Large intestine (tissue), 12 donors: ENCODE data around the gene OR4K5. TPM values are rescaled to one million over a fixed set of nuclear protein-coding genes. Genes with fewer than 3 reads are reported as not detected.

Source experiments
- DNase-seq, 2 donors: peaks; one replicate each; pipeline versions ENCODE4 v3.0.0 to v3.0.0-alpha.2; 2013
- H3K27ac ChIP-seq: one replicate; pipeline ENCODE4 v1.5.1; 2013; ENCODE audit warnings: low read length
- H3K27me3 ChIP-seq: 2 replicates; pipeline ENCODE4 v1.6.1; 2013; ENCODE audit warnings: low read length; ENCODE audit not compliant: control insufficient read depth, insufficient read depth
- H3K36me3 ChIP-seq: 2 replicates; pipeline ENCODE4 v1.6.1; 2013; ENCODE audit warnings: low read length; ENCODE audit not compliant: control insufficient read depth, insufficient read depth
- H3K4me1 ChIP-seq: one replicate; pipeline ENCODE4 v1.6.1; 2013; ENCODE audit warnings: low read length; ENCODE audit not compliant: control insufficient read depth, insufficient read depth
- H3K4me3 ChIP-seq: one replicate; pipeline ENCODE4 v1.5.1; 2013; ENCODE audit warnings: low read length
- H3K9me3 ChIP-seq: one replicate; pipeline ENCODE4 v1.6.1; 2013; ENCODE audit warnings: mild to moderate bottlenecking, low read depth, low read length, moderate library complexity; ENCODE audit not compliant: control insufficient read depth
- WGBS: methylation state at CpG from one replicate; pipeline ENCODE4 v1.1.5; 2013; ENCODE audit warnings: low lambda C conversion rate; ENCODE audit not compliant: insufficient coverage; 5-methylcytosine and 5-hydroxymethylcytosine counted together
- long read RNA-seq, 11 donors: transcript quantifications; one replicate each; lab custom pipeline, GENCODE V29; 2026
- polyA plus RNA-seq: library from polyadenylated mRNA; unstranded; fragments of 120-200 nt; gene quantifications from one replicate; pipeline ENCODE4 v1.2.1, GENCODE V29; 2013

OR4K5 gene, protein sequence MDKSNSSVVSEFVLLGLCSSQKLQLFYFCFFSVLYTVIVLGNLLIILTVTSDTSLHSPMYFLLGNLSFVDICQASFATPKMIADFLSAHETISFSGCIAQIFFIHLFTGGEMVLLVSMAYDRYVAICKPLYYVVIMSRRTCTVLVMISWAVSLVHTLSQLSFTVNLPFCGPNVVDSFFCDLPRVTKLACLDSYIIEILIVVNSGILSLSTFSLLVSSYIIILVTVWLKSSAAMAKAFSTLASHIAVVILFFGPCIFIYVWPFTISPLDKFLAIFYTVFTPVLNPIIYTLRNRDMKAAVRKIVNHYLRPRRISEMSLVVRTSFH
- polyA plus RNA-seq, result not detected
- long read RNA-seq, donor 1, result 0 reads
- long read RNA-seq, donor 2, result 0 reads
- long read RNA-seq, donor 3, result 0 reads
- long read RNA-seq, donor 4, result 0 reads
- long read RNA-seq, donor 5, result 0 reads
- long read RNA-seq, donor 6, result 0 reads
- long read RNA-seq, donor 7, result 0 reads
- long read RNA-seq, donor 8, result 0 reads
- long read RNA-seq, donor 9, result 0 reads
- long read RNA-seq, donor 10, result 0 reads
- long read RNA-seq, donor 11, result 0 reads

DNA sequence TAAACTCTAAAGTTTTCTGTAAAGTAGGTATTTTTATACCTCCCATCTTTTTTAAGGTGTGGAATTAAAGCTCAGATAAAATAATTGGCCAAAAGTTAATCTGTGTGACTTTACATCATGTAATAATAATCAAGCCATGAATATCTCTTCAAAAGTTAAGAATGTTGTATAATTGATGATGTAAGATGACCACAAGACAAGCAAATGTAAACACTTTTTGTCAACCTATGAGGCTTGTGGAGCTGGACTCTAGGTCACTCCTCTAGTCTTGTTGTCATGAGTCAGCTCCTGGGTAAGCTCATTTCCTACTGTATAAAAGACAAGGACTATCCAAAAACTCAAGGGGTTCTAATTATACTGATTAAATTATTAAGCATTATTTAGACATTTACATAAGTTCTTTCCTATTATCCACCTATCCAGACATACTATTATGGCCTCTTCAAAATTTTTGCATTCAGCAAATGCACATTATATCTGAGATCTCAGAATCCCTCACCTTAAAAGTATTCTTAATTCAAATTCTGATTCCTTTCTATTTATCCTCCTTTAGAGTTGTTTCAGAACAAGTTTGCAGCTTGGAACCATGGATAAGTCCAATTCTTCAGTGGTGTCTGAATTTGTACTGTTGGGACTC, at the start of gene OR4K5:
OR4K5 (plus strand) TSS at position 587 of the 637 bp plus-strand sequence; CDS start at position 587, 0 bp downstream.
- Histone ChIP-seq H3K9me3 (no peaks in the 10 kb centered on the region), H3K4me1 (no peaks in the 10 kb centered on the region), H3K4me3 (no peak within 1 kb of the TSS), H3K27me3 (no peaks in the 10 kb centered on the region), H3K27ac (no peak within 1 kb of the TSS), H3K36me3 (no peaks in the 10 kb centered on the region)
- DNase-seq, result no peak

DNA sequence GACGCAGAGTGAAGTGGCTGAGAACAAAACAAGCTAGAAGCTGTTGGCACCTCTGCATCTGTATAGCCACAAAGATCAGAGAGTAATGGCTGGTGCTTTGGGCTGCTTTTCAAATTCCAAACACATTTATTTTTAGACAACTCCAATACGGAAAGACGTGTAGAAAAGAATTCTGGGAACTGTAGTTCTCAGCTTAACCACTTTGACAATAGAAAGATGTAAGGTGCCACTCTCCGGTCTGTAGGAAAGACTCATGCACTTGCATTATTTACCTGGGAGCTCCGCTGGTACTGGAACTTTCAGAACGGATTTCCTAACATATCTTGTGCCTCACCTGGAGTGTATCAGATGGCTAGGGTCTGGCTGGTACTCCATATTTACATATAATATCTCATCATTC, 47.2 kb upstream of the OR4K5 start:
- DNase-seq, result no peak
- Histone ChIP-seq H3K4me1 (no peaks in the 10 kb centered on the region), H3K27ac (no peak overlapping the region), H3K27me3 (no peaks in the 10 kb centered on the region), H3K36me3 (no peaks in the 10 kb centered on the region), H3K4me3 (no peak overlapping the region), H3K9me3 (no peaks in the 10 kb centered on the region)
- no CpG with 5 or more reads among the region's 6 CpGs for WGBS

DNA sequence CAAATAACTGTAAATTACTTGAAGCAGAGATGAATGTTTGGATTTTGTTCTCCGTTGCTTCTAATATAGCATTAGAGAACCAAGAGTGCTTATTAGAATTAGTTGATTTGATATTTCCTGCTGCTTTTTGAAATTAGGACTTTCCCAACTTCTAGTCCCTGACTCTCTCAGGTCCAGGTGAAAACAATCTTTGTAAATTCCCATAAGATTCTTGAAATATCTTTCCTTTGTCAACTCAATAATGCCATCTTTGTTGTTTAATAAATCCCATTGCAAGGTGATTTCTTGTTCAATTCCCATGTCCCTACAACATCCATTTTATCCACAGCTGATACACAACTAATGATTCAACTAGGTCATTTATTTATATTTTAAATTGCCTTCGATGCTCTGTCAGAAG, 45.6 kb upstream of the OR4K5 start, which contains the start of gene OR4K2:
OR4K2 (plus strand) TSS at position 301 of the 400 bp plus-strand sequence. CDS start 1,126 bp downstream, outside the sequence.
- no peaks in the 10 kb centered on the region for H3K4me1 ChIP-seq
- no peaks in the 10 kb centered on the region for H3K27me3 ChIP-seq
- no peaks in the 10 kb centered on the region for H3K9me3 ChIP-seq
- no peak within 1 kb of the TSS for H3K4me3 ChIP-seq
- WGBS, result 73% methylated on average over 2 of the region's 2 CpGs
- no peaks in the 10 kb centered on the region for H3K36me3 ChIP-seq
- DNase-seq, result no peak
- H3K27ac ChIP-seq, result no peak within 1 kb of the TSS

DNA sequence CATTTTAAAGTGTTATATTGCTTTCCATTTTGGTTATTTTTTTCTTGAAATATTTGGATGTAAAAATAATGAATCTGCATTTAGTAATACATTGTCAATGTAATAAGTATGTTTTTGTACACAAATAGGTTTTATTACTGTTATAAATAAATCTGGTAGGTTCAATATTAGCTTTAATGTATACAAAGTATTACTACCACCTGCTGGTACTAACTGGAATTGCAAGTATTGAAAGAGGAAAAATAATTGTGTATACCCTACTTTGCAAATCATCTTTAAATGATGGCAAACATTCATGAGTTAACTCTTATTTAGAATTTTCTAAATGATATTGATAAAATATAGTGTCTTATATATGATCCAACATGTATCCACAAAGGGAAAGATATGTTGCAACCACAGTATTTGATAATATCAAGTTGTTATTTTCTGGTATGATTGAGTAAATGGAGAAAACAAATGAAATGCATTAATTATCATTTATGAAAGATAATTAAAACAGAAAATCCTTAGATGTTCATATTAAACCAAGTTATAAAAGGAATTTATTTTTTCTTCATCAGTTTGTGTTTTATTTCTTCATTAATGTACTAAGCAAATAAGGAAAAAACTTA, 42.3 kb upstream of the OR4K5 start:
- no peak for DNase-seq
- no peaks in the 10 kb centered on the region for H3K9me3 ChIP-seq
- H3K36me3 ChIP-seq, result no peaks in the 10 kb centered on the region
- no peaks in the 10 kb centered on the region for H3K27me3 ChIP-seq
- H3K4me3 ChIP-seq, result no peak overlapping the region
- no peaks in the 10 kb centered on the region for H3K4me1 ChIP-seq
- no peak overlapping the region for H3K27ac ChIP-seq

- H3K4me1 ChIP-seq, result no peaks in the 10 kb centered on the region
- no peak overlapping the region for H3K27ac ChIP-seq
- DNase-seq, result no peak
- H3K27me3 ChIP-seq, result no peaks in the 10 kb centered on the region
- peaks cover 6% of the 10 kb centered on the region for H3K9me3 ChIP-seq
- no CpG with 5 or more reads among the region's 2 CpGs for WGBS
- H3K4me3 ChIP-seq, result no peak overlapping the region
- H3K36me3 ChIP-seq, result no peaks in the 10 kb centered on the region
These were observed 25.1 kb upstream of the OR4K5 start for GRCh38 chr14:19895282-19895681.

DNA sequence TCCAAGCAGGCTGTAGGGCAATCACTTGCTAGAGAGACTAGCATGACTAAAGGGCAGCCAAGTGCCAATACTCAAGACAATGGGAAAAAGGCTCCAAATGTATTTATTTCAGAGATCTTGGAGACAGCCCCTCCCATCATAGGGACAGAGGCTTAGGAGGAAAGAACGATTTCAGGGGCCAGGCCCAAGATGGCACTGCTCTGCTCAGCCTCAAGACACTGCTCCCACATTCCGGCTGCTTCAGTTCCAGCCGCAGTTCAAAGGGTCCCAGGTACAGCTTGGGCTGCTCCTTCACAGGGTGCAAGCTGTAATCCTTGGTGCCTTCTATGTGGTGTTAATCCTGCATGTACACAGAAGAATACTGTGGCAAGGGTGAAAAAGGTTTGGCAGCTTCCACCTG, 19.4 kb upstream of the OR4K5 start:
- no peak overlapping the region for H3K27ac ChIP-seq
- WGBS, result no CpG with 5 or more reads among the region's 3 CpGs
- no peaks in the 10 kb centered on the region for H3K9me3 ChIP-seq
- no peaks in the 10 kb centered on the region for H3K27me3 ChIP-seq
- no peak overlapping the region for H3K4me3 ChIP-seq
- DNase-seq, result no peak
- H3K4me1 ChIP-seq, result no peaks in the 10 kb centered on the region
- no peaks in the 10 kb centered on the region for H3K36me3 ChIP-seq

- no peak overlapping the region for H3K4me3 ChIP-seq
- no peaks in the 10 kb centered on the region for H3K36me3 ChIP-seq
- H3K4me1 ChIP-seq, result no peaks in the 10 kb centered on the region
- H3K9me3 ChIP-seq, result no peaks in the 10 kb centered on the region
- H3K27me3 ChIP-seq, result no peaks in the 10 kb centered on the region
- DNase-seq, result no peak
- 85% methylated on average over 2 of the region's 4 CpGs for WGBS
- no peak overlapping the region for H3K27ac ChIP-seq
These were observed 18.0 kb upstream of the OR4K5 start for GRCh38 chr14:19902409-19902808.

- Histone ChIP-seq H3K27ac (no peak overlapping the region), H3K9me3 (no peaks in the 10 kb centered on the region), H3K36me3 (no peaks in the 10 kb centered on the region), H3K27me3 (no peaks in the 10 kb centered on the region), H3K4me3 (no peak overlapping the region), H3K4me1 (no peaks in the 10 kb centered on the region)
- DNase-seq, result no peak
These were observed 13.7 kb upstream of the OR4K5 start for GRCh38 chr14:19906665-19907064.

DNA sequence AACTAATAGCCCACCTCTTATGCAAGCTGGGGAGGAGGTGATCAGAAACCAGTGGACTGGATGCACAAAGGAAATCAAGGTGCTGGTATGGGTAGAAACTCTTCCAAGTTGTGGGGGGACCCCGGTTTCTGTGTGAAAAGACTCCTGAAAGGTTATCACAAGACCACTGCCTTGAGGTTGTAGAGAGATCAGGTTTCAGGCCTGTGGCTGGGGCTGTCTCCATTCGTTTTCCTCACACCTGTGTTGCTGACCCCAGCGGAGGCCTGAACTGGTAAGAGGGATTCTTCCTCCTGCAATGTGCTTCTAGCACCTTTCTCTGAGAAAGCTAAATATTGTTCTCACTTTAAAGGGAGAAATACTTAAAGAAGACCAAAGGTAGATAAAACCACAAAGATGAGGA, 9.3 kb upstream of the OR4K5 start:
- H3K27ac ChIP-seq, result no peak overlapping the region
- DNase-seq, result no peak
- H3K4me1 ChIP-seq, result no peaks in the 10 kb centered on the region
- no CpG with 5 or more reads among the region's 3 CpGs for WGBS
- no peak overlapping the region for H3K4me3 ChIP-seq
- H3K36me3 ChIP-seq, result no peaks in the 10 kb centered on the region
- H3K9me3 ChIP-seq, result no peaks in the 10 kb centered on the region
- H3K27me3 ChIP-seq, result no peaks in the 10 kb centered on the region

GRCh38 chr14:19917243-19917642, 3.2 kb upstream of the OR4K5 start:
- DNase-seq, result no peak
- WGBS, result 82% methylated on average over 3 of the region's 3 CpGs
- Histone ChIP-seq H3K36me3 (no peaks in the 10 kb centered on the region), H3K4me3 (no peak overlapping the region), H3K27me3 (no peaks in the 10 kb centered on the region), H3K9me3 (no peaks in the 10 kb centered on the region), H3K27ac (no peak overlapping the region), H3K4me1 (no peaks in the 10 kb centered on the region)
